Suprapubic skin (tissue), 4 donors: Measurements from ENCODE around the gene RNF214.

Source experiments
- CTCF ChIP-seq, 2 donors: fragments of 200-600 bp in 1 of 2; fragments of 450-650 bp in 1 of 2; sonication (generic) in 1 of 2; IDR thresholded peaks; one replicate each; pipeline ENCODE4 v1.5.1; 2016 to 2019; ENCODE audit warnings: antibody characterized with exemption in 2 of 2, mild to moderate bottlenecking in 1 of 2, moderate library complexity in 1 of 2
- POLR2A ChIP-seq, 2 donors: fragments of 450-650 bp; IDR thresholded peaks; one replicate each; pipeline ENCODE4 v1.6.1; 2017; ENCODE audit warnings: antibody characterized with exemption in 2 of 2, mild to moderate bottlenecking in 2 of 2, moderate library complexity in 2 of 2
- POLR2AphosphoS5 ChIP-seq, 3 donors: sonication (generic); formaldehyde crosslinking; IDR thresholded peaks; one replicate each; pipeline ENCODE4 v1.6.1; 2017; ENCODE audit warnings: antibody characterized with exemption in 3 of 3

- no peak for TF ChIP-seq POLR2A (IDR thresholded peaks at IDR 0.05)
- TF ChIP-seq CTCF (IDR thresholded peaks at IDR 0.05), result no peak
- TF ChIP-seq POLR2AphosphoS5 (IDR thresholded peaks at IDR 0.05), result no peak
These were observed 37.2 kb upstream of the RNF214 start for GRCh38 chr11:117195258-117195657.
